Heart left ventricle (tissue), 13 donors: ENCODE data around the gene SLC2A4RG.

Experiments
- POLR2A ChIP-seq, 2 donors: fragments of 450-650 bp; IDR thresholded peaks; one replicate each; pipeline ENCODE4 v1.6.1; 2017; ENCODE audit warnings: antibody characterized with exemption in 2 of 2, mild to moderate bottlenecking in 2 of 2, moderate library complexity in 2 of 2
- TF ChIP-seq, protein P1 (sequence below), 12 donors: fragments of 200-600 bp; sonication (generic) in 4 of 12; IDR thresholded peaks; one replicate each; pipeline versions ENCODE4 v1.5.0 to v1.8.0; 2018 to 2022; ENCODE audit warnings: antibody characterized with exemption in 12 of 12, mild to moderate bottlenecking in 5 of 12
- donor health status: ischemic (EF 13 %, LVEDD 7.1; RV severe dilation, severe dysfunction).
- donor health status: DM: no; HTN: yes; CAD: no.
- donor health status: DM: no; HTN: no; CAD: no.
- donor health status: ischemic (EF 25% LVEDD 6.9; RV normal size, moderate dysfunction).
- donor health status: ischemic (EF 25% LVEDD 5.7; RV mildly dilated, moderate dysfunction).
- donor health status: ischemic (EF 35%, LVEDD 5.7; RV mildly dilated, moderate dysfunction).
- donor health status: nonischemic (EF 11% LVEDD 7.7; RV severe dilation, severe dysfunction).
- donor health status: DM: yes; HTN: yes; CAD: no.
- donor health status: PGD.
- donor health status: ischemic (EF 29% LVEDD 5.4; RV normal size, mild dysfunction).
- donor health status: nonischemic (EF 23%, LVEDD 6.1; RV moderate dilation, normal function).

DNA sequence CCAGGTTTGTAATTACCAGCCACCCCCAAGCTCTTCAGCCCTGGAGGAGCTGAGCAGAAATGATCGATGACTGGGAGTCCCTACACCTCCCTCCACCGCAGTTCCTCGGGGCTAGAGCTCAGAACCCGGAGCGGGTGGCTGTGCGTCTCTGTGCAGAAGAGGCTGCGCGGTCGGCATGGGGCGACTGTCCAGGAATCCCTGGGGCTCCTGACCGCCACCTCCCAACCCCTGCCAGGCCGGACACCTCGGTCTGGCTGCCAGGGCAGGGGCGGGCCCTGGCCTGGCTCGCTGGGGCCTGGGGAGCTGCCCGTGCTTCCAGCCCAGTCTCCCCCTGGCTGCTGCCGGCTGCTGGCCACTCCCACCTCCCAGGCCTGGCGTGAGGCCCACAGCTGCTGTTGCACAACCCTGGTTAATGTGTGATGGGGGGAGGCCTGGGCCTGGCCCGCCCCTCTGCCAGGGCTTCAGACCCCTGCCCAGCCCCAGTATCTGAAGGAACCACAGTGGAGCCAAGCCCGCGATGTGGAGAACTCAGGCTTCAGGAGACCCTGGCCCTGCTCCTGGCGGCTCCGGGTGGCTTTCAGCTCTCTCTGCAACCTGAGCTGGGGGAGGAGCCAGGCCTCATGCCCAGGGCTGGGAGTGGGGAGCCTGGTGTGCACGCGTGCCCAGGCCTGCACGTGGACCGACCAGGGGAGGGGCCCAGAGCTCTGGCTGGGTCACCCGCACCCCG lies 1.2 kb downstream of the SLC2A4RG start:
- TF ChIP-seq, protein P1, sequence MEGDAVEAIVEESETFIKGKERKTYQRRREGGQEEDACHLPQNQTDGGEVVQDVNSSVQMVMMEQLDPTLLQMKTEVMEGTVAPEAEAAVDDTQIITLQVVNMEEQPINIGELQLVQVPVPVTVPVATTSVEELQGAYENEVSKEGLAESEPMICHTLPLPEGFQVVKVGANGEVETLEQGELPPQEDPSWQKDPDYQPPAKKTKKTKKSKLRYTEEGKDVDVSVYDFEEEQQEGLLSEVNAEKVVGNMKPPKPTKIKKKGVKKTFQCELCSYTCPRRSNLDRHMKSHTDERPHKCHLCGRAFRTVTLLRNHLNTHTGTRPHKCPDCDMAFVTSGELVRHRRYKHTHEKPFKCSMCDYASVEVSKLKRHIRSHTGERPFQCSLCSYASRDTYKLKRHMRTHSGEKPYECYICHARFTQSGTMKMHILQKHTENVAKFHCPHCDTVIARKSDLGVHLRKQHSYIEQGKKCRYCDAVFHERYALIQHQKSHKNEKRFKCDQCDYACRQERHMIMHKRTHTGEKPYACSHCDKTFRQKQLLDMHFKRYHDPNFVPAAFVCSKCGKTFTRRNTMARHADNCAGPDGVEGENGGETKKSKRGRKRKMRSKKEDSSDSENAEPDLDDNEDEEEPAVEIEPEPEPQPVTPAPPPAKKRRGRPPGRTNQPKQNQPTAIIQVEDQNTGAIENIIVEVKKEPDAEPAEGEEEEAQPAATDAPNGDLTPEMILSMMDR (IDR thresholded peaks at IDR 0.05): peak in 7 of 12 donors; percentile 14 to 64 (median 48)
- TF ChIP-seq POLR2A (IDR thresholded peaks at IDR 0.05): peak in 1 of 2 donors; percentile 26
